H9 (cell line): ENCODE data around the gene COX6B1. TPM values are rescaled to one million over a fixed set of nuclear protein-coding genes. Genes with fewer than 3 reads are reported as not detected.
A peak's percentile ranks its signal among the peaks of the same experiment; 100 is the strongest.

Experiments
- DNase-seq: peaks from one replicate; pipeline ENCODE4 v3.0.0-alpha.2; 2017
- H2AFZ ChIP-seq: one replicate; pipeline ENCODE4 v1.6.1; 2013; ENCODE audit warnings: mild to moderate bottlenecking, low read length, control low read depth, moderate library complexity
- H2AK5ac ChIP-seq: 2 replicates; pipeline ENCODE4 v1.6.1; 2013; ENCODE audit warnings: low read length, control low read depth, mixed read lengths; ENCODE audit not compliant: insufficient read length
- H2BK120ac ChIP-seq: one replicate; pipeline ENCODE4 v1.6.1; 2013; ENCODE audit warnings: low read depth, mild to moderate bottlenecking, low read length, control low read depth, inconsistent platforms; ENCODE audit not compliant: poor library complexity, severe bottlenecking
- H2BK12ac ChIP-seq: 2 replicates; pipeline ENCODE4 v1.6.1; 2013; ENCODE audit warnings: low read length, control low read depth, mixed read lengths, low read depth; ENCODE audit not compliant: insufficient read length
- H2BK15ac ChIP-seq: 2 replicates; pipeline ENCODE4 v1.6.1; 2013; ENCODE audit warnings: low read depth, low read length, control low read depth
- H2BK20ac ChIP-seq: one replicate; pipeline ENCODE4 v1.6.1; 2013; ENCODE audit warnings: low read depth, mild to moderate bottlenecking, low read length, control low read depth, inconsistent platforms; ENCODE audit not compliant: poor library complexity, severe bottlenecking
- H2BK5ac ChIP-seq: 2 replicates; pipeline ENCODE4 v1.6.1; 2013; ENCODE audit warnings: low read length, control low read depth, mixed read lengths; ENCODE audit not compliant: insufficient read length
- H3K14ac ChIP-seq: 2 replicates; pipeline ENCODE4 v1.6.1; 2013; ENCODE audit warnings: low read length, control low read depth; ENCODE audit not compliant: insufficient read depth
- H3K18ac ChIP-seq: 2 replicates; pipeline ENCODE4 v1.6.1; 2013; ENCODE audit warnings: low read depth, mild to moderate bottlenecking, mixed read lengths, low read length, control low read depth; ENCODE audit not compliant: insufficient read length
- H3K23ac ChIP-seq: 2 replicates; pipeline ENCODE4 v1.6.1; 2013; ENCODE audit warnings: low read length, control low read depth, mixed read lengths, low read depth; ENCODE audit not compliant: insufficient read length
- H3K23me2 ChIP-seq: 2 replicates; pipeline ENCODE4 v1.6.1; 2013; ENCODE audit warnings: low read depth, mild to moderate bottlenecking, mixed read lengths, low read length, control low read depth; ENCODE audit not compliant: insufficient read length, poor library complexity, severe bottlenecking
- H3K27ac ChIP-seq: 2 replicates; pipeline ENCODE4 v1.5.1; 2013; ENCODE audit warnings: low read length, control low read depth, mixed read lengths, low read depth; ENCODE audit not compliant: insufficient read length
- H3K27me3 ChIP-seq: 2 replicates; pipeline ENCODE4 v1.6.1; 2013; ENCODE audit warnings: low read length, control low read depth, inconsistent platforms; ENCODE audit not compliant: insufficient read depth
- H3K4ac ChIP-seq: 2 replicates; pipeline ENCODE4 v1.6.1; 2013; ENCODE audit warnings: low read depth, mild to moderate bottlenecking, control low read depth, inconsistent platforms, low read length, moderate library complexity
- H3K4me1 ChIP-seq: 2 replicates; pipeline ENCODE4 v1.6.1; 2013; ENCODE audit warnings: low read length, control low read depth, inconsistent platforms; ENCODE audit not compliant: insufficient read depth
- H3K4me2 ChIP-seq: 2 replicates; pipeline ENCODE4 v1.6.1; 2013; ENCODE audit warnings: low read length, control low read depth, mixed read lengths; ENCODE audit not compliant: insufficient read length, insufficient read depth
- H3K56ac ChIP-seq: 2 replicates; pipeline ENCODE4 v1.6.1; 2013; ENCODE audit warnings: low read depth, mild to moderate bottlenecking, mixed read lengths, low read length, control low read depth; ENCODE audit not compliant: insufficient read length
- H3K79me1 ChIP-seq: 2 replicates; pipeline ENCODE4 v1.6.1; 2013; ENCODE audit warnings: low read depth, mild to moderate bottlenecking, moderate library complexity, low read length, control low read depth, inconsistent platforms; ENCODE audit not compliant: insufficient read depth, poor library complexity, severe bottlenecking
- H3K79me2 ChIP-seq: 2 replicates; pipeline ENCODE4 v1.6.1; 2013; ENCODE audit warnings: low read length, control low read depth, inconsistent platforms; ENCODE audit not compliant: insufficient read depth
- H3K9ac ChIP-seq: 2 replicates; pipeline ENCODE4 v1.6.1; 2013; ENCODE audit warnings: low read length, control low read depth, mixed read lengths; ENCODE audit not compliant: insufficient read length; ENCODE audit errors: extremely low read depth
- H3K9me3 ChIP-seq: one replicate; pipeline ENCODE4 v1.6.1; 2013; ENCODE audit warnings: low read depth, low read length, inconsistent platforms; ENCODE audit not compliant: control insufficient read depth
- H3T11ph ChIP-seq: one replicate; pipeline ENCODE4 v1.6.1; 2013; ENCODE audit warnings: mild to moderate bottlenecking, low read length, control low read depth, inconsistent platforms
- H4K20me1 ChIP-seq: one replicate; pipeline ENCODE4 v1.6.1; 2013; ENCODE audit not compliant: control insufficient read depth, insufficient read length, insufficient read depth
- H4K5ac ChIP-seq: 2 replicates; pipeline ENCODE4 v1.6.1; 2013; ENCODE audit warnings: low read depth, mild to moderate bottlenecking, mixed read lengths, low read length, control low read depth; ENCODE audit not compliant: insufficient read length
- H4K8ac ChIP-seq: replicated peaks from 2 replicates; pipeline ENCODE4 v1.6.1; 2013; ENCODE audit warnings: low read length, control low read depth, mixed read lengths, low read depth; ENCODE audit not compliant: insufficient read length
- H4K91ac ChIP-seq: 2 replicates; pipeline ENCODE4 v1.6.1; 2013; ENCODE audit warnings: low read depth, mild to moderate bottlenecking, moderate library complexity, mixed read lengths, low read length, control low read depth; ENCODE audit not compliant: insufficient read length
- H3K27ac Mint-ChIP-seq, 3 experiments: 2 replicates in 2 of 3; 3 replicates in 1 of 3; pipeline ENCODE4 v1.8.0; 2020 to 2021; ENCODE audit warnings: mixed read lengths in 3 of 3, mild to moderate bottlenecking in 1 of 3, moderate library complexity in 1 of 3
- H3K27me3 Mint-ChIP-seq: 2 replicates; pipeline ENCODE4 v1.8.0; 2021; ENCODE audit warnings: low read depth, mild to moderate bottlenecking, moderate library complexity, mixed read lengths
- H3K36me3 Mint-ChIP-seq, 3 experiments: 2 replicates in 2 of 3; 3 replicates in 1 of 3; pipeline ENCODE4 v1.8.0; 2020 to 2021; ENCODE audit warnings: low read depth in 3 of 3, mixed read lengths in 3 of 3; ENCODE audit not compliant: insufficient read depth in 1 of 3
- H3K4me1 Mint-ChIP-seq, 2 experiments: 2 replicates each; pipeline ENCODE4 v1.8.0; 2020; ENCODE audit warnings: mixed read lengths in 2 of 2
- H3K4me3 Mint-ChIP-seq, 2 experiments: 2 replicates in 1 of 2; 3 replicates in 1 of 2; pipeline ENCODE4 v1.8.0; 2020 to 2021; ENCODE audit warnings: mild to moderate bottlenecking in 2 of 2, mixed read lengths in 2 of 2, moderate library complexity in 1 of 2
- H3K9me3 Mint-ChIP-seq, 2 experiments: 2 replicates in 1 of 2; 3 replicates in 1 of 2; pipeline ENCODE4 v1.8.0; 2020; ENCODE audit warnings: mild to moderate bottlenecking in 2 of 2, mixed read lengths in 2 of 2, moderate library complexity in 1 of 2
- WGBS: extraction: QIAGEN DNeasy Blood & Tissue Kit; methylation state at CpG from one replicate; pipeline ENCODE4 v1.1.7; 2013; ENCODE audit warnings: missing lambda C conversion rate, low lambda C conversion rate, mixed read lengths; ENCODE audit not compliant: insufficient read length; ENCODE audit errors: extremely low coverage; 5-methylcytosine and 5-hydroxymethylcytosine counted together
- total RNA-seq: library from RNA; stranded (reverse); gene quantifications from 2 replicates; pipeline ENCODE4 v1.2.1, GENCODE V29; 2021
- TF ChIP-seq, protein P1 (sequence below): fragments of 200-600 bp; sonication (generic); conservative IDR thresholded peaks from 3 replicates; pipeline ENCODE4 v1.8.0; 2021; ENCODE audit warnings: antibody characterized with exemption, mild to moderate bottlenecking

Gene COX6B1
- total RNA-seq, 1 experiment from 2014 or later = 432 TPM

DNA sequence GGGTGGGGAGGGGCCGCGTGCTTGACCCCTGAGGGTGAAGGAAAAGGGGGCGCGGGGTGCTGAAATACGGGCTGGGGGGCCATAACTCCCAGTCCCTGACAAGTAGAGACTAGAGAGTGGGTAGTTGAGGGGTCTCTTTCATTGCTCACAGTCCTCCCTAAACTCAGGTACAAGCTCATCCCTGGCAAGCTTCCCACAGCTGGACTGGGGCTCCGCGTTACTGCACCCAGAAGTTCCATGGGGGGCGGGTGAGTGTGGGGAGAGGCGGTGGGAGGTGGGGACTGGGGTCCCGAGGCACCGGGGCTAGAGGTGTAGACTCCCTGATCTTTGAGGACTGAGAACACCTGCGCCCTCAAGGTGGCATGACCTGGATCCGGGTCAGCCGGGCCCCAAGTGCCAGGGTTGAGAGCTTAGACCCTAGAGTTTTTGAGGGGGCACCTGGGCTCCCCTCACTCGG lies 5.3 kb upstream of the COX6B1 start:
- H4K20me1 ChIP-seq = no peaks in the 10 kb centered on the region
- no peak overlapping the region for H4K91ac ChIP-seq
- Mint-ChIP-seq H3K36me3 (peaks cover 0 to 4% (median under 1%) of the 10 kb centered on the region in 3 experiments; a peak in 5 of 7 replicates), H3K4me1 (peaks cover 34 to 42% of the 10 kb centered on the region in 2 experiments), H3K4me3 (peak overlapping the region; percentile 66 to 91), H3K27me3 (peaks cover 24% of the 10 kb centered on the region), H3K27ac (no peak overlapping the region), H3K9me3 (no peaks in the 10 kb centered on the region; a peak in 1 of 5 replicates)
- H3K4ac ChIP-seq = no peak overlapping the region
- no peak for DNase-seq
- no peak overlapping the region for H3K23ac ChIP-seq
- TF ChIP-seq, protein P1, sequence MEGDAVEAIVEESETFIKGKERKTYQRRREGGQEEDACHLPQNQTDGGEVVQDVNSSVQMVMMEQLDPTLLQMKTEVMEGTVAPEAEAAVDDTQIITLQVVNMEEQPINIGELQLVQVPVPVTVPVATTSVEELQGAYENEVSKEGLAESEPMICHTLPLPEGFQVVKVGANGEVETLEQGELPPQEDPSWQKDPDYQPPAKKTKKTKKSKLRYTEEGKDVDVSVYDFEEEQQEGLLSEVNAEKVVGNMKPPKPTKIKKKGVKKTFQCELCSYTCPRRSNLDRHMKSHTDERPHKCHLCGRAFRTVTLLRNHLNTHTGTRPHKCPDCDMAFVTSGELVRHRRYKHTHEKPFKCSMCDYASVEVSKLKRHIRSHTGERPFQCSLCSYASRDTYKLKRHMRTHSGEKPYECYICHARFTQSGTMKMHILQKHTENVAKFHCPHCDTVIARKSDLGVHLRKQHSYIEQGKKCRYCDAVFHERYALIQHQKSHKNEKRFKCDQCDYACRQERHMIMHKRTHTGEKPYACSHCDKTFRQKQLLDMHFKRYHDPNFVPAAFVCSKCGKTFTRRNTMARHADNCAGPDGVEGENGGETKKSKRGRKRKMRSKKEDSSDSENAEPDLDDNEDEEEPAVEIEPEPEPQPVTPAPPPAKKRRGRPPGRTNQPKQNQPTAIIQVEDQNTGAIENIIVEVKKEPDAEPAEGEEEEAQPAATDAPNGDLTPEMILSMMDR = no peak
- H2BK15ac ChIP-seq = no peak overlapping the region
- H3K79me1 ChIP-seq = no peaks in the 10 kb centered on the region
- H2BK5ac ChIP-seq = no peak overlapping the region
- no peak overlapping the region for H3K56ac ChIP-seq
- H3K23me2 ChIP-seq = peaks cover 15% of the 10 kb centered on the region
- no peak overlapping the region for H2BK120ac ChIP-seq
- H2BK20ac ChIP-seq = no peak overlapping the region
- no CpG with 5 or more reads among the region's 15 CpGs for WGBS
- H3K27me3 ChIP-seq = no peaks in the 10 kb centered on the region; the same call in 1 of the 2 replicates
- H3K4me2 ChIP-seq = peak overlapping the region; percentile 82
- no peak overlapping the region for H4K8ac ChIP-seq
- no peak overlapping the region for H2AK5ac ChIP-seq
- no peak overlapping the region for H2BK12ac ChIP-seq
- H4K5ac ChIP-seq = no peak overlapping the region
- H3T11ph ChIP-seq = no peak overlapping the region
- H2AFZ ChIP-seq = no peak overlapping the region
- no peaks in the 10 kb centered on the region for H3K9me3 ChIP-seq
- peak overlapping the region; percentile 46 for H3K18ac ChIP-seq
- H3K27ac ChIP-seq = no peak overlapping the region
- peak overlapping the region; percentile 4; the same call in 1 of the 2 replicates for H3K14ac ChIP-seq
- no peak overlapping the region for H3K9ac ChIP-seq
- no peaks in the 10 kb centered on the region for H3K79me2 ChIP-seq
- H3K4me1 ChIP-seq = peaks cover 10% of the 10 kb centered on the region; the same call in 1 of the 2 replicates
